Activated CD4-positive, alpha-beta T cell treated with anti-CD3 and anti-CD28 coated beads, Interleukin-2, amount 50 U/mL, for 16 hours (primary cell): ENCODE measurements around the gene FAM32A.
A peak's percentile ranks its signal among the peaks of the same experiment; 100 is the strongest.

Experiments used
- DNase-seq: peaks from one replicate; pipeline ENCODE4 v3.0.0-alpha.2; 2020

The FAM32A gene

DNA sequence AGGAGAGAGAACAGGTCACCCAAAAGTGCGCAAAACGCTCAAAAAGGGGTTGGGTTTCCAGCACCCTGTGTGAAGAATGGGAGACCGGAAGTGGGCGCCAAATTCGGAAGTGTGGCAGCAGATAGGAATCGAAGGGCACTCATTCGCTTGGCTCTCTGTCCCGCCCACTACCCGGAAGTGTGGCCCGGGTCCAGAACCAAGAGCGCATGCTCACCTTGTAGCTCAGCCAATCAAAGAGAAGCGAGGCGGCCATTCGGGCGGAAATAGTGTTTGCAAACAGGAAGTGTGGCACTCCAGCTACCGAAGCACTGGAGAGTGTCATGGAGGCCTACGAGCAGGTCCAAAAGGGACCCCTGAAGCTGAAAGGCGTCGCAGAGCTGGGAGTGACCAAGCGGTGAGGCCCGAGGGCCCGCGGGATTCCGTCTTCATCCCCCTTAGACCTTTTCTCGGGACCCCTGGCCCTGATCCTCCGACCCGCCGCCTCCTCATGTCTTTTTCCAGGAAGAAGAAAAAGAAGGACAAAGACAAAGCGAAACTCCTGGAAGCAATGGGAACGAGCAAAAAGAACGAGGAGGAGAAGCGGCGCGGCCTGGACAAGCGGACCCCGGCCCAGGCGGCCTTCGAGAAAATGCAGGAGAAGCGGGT is at the start of gene FAM32A:
Gene FAM32A, plus strand, starts transcription at position 288 of the 645 bp plus-strand sequence. Its CDS starts 33 bp downstream, at position 321.
- peak; percentile 100 for DNase-seq

DNA sequence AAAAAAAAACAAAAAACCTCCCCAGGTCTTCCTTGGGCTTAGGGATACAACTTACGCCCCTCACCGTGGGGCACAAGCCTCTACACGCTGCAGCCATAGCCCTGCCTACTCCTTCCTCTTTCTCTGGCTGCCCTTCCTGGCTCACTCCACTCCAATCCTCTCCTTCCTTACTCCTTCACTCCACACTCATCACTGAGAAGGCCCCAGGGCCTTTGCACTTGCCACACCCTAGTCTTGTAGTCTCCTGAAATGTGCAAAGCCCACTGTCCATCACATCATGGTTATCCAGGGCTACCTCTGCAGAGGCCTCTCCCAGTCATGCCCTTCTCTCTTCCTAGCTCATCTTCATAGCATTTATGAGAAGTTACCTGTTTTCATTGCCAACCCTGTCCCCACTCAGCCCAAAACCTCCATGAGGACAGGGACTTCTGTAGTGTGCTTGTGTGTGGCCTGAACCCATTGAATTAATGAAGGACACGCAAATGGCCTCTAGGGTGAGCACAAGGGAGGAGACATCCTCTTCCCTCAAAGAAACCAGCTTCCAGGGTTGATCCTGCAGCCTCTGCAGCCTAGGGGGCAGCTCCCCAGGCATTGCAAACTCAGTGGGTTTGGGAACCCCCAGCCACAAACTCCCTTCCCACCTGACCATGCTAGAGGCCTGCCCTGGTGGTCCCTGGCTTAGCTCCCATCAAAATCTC is 49.6 kb upstream of the FAM32A start:
- no peak for DNase-seq

GRCh38 chr19:16136185-16136999 is 48.8 kb upstream of the FAM32A start:
- no peak for DNase-seq

DNA sequence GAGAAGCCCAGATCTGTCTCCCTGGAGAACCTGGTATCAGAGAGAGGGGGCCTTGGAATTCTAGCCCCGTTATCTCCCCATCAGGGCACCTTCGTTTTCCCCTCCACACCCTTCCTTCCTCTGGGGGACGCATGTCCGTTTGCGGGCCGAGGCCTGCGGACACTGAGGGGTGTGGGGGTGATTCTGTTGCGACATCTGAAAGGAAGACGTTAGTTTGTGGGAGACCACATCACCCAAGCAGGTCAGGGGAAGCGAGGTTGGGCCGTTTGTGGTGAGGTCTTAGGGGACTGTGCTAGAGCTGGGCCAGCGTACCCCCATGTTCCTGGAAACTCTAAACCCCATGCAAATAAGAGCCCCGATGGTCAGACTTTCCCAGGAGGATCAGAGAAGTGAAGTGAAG is 45.5 kb upstream of the FAM32A start:
- peak; percentile 45 for DNase-seq

DNA sequence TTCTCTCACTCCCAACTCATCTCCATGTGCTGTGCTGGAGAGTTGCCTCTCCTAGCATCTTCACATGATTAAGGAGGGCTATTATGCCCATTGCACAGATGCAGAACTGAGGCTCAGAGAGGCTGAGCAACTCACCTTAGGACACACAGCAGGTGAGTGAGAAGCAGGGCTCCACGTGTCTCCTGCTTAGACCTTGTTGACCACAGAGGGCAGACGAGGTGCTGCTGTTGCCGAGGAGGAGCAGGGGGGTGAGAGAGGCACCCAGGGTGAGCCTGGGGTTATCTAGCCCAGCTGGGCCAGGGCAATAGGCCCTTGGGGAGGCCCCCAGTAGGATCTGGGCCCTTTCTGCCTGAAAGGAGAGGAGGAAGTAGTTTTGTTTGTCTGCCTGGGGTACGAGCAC is 44.2 kb upstream of the FAM32A start:
- no peak for DNase-seq

- no peak for DNase-seq
These were observed 43.1 kb upstream of the FAM32A start for GRCh38 chr19:16142032-16142580.

GRCh38 chr19:16143399-16144215 is 41.6 kb upstream of the FAM32A start, which contains the start of gene HSH2D:
HSH2D (plus strand) TSS chr19:16143685; CDS start chr19:16148751, 5,066 bp downstream.
- peak; percentile 80 for DNase-seq

DNA sequence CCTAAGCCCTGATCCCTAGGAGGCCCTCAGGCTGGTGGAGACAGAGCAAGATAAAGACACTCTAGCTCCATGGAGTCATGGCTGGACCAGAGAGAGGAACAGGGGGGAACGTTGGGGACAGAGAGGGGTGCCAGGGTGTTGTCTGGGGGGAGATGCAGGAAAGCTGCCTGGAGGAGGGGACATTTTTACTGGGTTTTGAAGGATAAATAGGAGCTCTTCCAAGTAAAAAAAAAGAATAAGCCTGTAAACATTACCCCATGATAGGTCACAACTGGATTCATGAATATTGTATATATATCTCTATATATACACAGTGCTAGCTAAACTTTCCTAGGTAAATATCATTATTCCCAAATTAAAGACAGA is 41.0 kb upstream of the FAM32A start:
- no peak for DNase-seq

- DNase-seq, result no peak
These were observed 39.1 kb upstream of the FAM32A start for GRCh38 chr19:16146112-16146511.

GRCh38 chr19:16148443-16149229 is 36.6 kb upstream of the FAM32A start:
- no peak for DNase-seq

DNA sequence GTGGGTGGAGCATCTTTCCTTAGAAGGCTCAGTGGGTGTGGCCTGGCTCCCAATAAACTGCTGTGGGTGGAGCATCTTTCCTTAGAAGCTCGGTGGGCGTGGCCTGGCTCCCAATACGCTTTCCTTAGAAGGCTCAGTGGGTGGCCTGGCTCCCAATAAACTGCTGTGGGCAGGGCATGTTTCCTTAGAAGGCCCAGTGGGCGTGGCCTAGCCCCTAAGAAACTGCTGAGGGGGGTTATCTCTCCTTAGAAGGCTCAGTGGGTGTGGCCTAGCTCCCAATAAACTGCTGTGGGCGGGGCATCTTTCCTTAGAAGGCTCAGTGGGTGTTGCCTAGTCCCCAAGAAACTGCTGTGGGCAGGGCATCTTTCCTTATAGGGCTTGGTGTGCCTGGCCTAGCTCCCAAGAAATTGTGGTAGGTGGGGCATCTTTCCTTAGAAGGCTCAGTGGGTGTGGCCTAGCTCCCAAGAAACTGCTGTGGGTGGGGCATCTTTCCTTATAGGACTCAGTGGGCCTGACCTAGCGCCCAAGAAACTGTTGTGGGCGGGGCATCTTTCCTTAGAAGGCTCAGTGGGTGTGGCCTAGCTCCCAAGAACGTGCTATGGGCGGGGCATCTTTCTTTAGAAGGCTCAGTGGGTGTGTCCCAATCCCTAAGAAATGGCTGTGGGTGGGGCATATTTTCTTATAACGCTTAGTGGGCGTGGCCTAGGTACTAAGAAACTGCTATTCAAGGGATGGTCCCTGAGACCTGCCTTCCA is 31.5 kb upstream of the FAM32A start:
- no peak for DNase-seq

DNA sequence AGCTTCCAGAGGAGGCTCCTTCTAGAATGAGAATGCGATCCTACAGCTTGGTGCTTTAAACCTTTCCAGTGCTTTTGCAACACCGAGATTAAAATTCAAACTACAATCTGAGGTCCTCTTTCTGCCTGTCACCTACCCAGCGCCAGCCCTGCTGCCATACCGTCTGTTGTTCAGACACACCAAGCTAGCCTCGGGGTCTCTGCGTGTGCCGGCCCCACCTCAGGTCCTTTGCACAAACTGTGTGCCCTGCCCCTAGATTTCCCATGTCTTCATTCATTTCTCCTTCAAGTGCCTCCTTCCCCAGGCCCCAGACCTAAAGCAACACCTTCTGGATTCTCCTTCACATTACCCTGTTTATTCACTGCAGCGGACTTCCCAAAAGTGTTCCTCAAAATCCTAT is 30.7 kb upstream of the FAM32A start:
- DNase-seq, result no peak

DNA sequence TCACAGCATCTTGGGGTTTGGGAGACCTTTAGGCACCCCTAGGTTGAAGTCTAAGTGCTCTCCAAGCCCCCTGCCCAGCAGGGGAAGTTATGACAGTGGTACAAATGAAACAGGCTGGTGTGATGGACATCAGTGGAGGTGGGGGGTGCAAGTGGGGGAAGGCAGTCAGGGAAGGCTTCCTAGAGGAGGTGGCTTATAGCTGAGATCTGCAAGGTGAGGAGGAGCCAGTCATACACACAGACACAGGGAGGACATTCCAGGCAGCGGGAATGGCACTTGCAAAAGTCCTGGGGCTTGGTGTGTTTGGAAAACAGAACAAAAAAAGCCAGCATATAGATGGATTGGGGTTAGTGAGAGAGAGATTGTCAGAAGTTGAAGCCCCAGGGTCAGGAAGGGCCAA is 30.1 kb upstream of the FAM32A start:
- DNase-seq, result no peak

DNA sequence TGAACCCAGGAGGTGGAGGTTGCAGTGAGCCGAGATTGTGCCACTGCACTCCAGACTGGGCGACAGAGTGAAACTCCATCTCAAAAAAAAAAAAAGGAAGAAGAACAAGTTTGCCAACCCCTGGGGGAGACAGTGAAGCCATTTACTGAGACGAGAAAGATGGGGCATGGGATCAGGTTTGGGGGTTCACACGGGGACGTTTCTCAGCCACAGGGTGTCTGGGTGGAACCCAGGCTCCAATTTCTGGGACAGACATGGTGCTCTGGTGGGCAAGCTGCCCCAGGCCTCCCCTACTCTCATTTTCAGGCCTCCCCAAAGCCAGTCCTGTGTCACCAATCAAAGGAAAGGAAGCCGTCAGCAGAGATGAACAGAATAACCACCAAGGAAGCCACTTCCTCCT is 28.3 kb upstream of the FAM32A start:
- DNase-seq, result no peak

GRCh38 chr19:16157601-16158000 is 27.6 kb upstream of the FAM32A start:
- DNase-seq, result no peak

- no peak for DNase-seq
These were observed 25.6 kb upstream of the FAM32A start for GRCh38 chr19:16159655-16160054.

DNA sequence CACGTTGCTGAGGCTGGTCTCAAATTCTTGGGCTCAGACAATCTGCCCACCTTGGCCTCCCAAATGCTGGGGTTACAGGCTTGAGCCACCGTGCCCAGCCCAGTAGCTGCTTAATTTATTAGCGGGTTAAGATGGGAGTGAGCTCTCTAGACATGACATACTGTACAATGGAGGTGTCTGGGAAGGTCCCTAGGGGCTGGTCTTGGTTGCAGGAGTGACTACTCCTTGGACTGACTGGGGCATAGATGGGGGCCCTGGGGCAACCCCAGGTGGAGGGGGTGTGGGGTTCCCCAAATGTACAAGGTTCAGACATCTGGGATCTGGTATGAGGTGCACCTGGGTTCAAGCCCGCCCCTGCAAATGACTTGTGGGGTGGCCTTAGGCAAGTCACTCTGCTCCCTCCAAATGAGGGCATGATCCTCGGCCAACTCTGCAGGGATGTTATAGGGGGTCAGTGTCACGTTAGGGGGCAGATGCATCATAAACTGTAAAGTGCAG is 24.7 kb upstream of the FAM32A start:
- DNase-seq, result no peak

GRCh38 chr19:16160943-16161560 is 24.2 kb upstream of the FAM32A start:
- DNase-seq, result peak; percentile 70

DNA sequence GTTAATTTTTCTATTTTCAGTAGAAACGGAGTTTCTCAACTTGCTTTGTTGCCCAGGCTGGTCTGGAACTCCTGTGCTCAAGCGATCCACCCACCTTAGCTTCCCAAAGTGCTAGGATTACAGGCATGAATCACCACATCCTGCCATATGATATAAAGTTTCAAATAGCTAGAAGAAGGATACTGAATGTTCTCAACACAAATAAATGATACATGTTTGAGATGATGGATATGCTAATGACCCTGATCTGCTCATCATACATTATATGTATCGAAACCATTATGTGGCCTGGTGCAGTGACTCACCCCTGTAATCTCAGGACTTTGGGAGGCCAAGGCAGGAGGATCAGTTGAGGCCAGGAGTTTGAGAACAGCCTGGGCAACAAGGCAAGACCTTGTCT is 23.4 kb upstream of the FAM32A start:
- peak; percentile 44 for DNase-seq

- DNase-seq, result no peak
These were observed 20.9 kb upstream of the FAM32A start for GRCh38 chr19:16164222-16164890.
